Heart right ventricle (tissue), 16 donors: ENCODE data around the gene EMILIN2. TPM values are rescaled to one million over a fixed set of nuclear protein-coding genes. Genes with fewer than 3 reads are reported as not detected.
"Not testable (repeated sequence)": the region's sequence is repeated elsewhere in the genome, so short reads cannot be mapped to it uniquely, and the experiment has no call there.

Experiments used
- ATAC-seq, 8 donors: fragments of 200-7000 bp; cut with Tn5 transposase; one replicate each; pipeline ENCODE4 v1.9.1; 2020; ENCODE audit warnings: mild to moderate bottlenecking in 8 of 8, moderate library complexity in 8 of 8, moderate number of reproducible peaks in 1 of 8
- DNase-seq, 2 donors: peaks; one replicate each; pipeline ENCODE4 v3.0.0-alpha.2; 2020
- H3K27ac ChIP-seq, 10 donors: fragments of 200-600 bp; sonication (generic) in 2 of 10; one replicate each; pipeline versions ENCODE4 v1.5.0 to v1.8.0; 2020 to 2022; ENCODE audit warnings: mild to moderate bottlenecking in 3 of 10
- H3K27me3 ChIP-seq, 7 donors: fragments of 200-600 bp; one replicate each; pipeline ENCODE4 v1.8.0; 2021 to 2022; ENCODE audit warnings: mild to moderate bottlenecking in 2 of 7
- H3K36me3 ChIP-seq, 9 donors: fragments of 200-600 bp; sonication (generic) in 1 of 9; one replicate each; pipeline versions ENCODE4 v1.5.0 to v1.8.0; 2020 to 2022; ENCODE audit warnings: mild to moderate bottlenecking in 2 of 9
- H3K4me1 ChIP-seq, 9 donors: fragments of 200-600 bp; sonication (generic) in 1 of 9; one replicate each; pipeline versions ENCODE4 v1.5.0 to v1.8.0; 2020 to 2022; ENCODE audit warnings: mild to moderate bottlenecking in 4 of 9
- H3K4me3 ChIP-seq, 10 donors: fragments of 200-600 bp; sonication (generic) in 2 of 10; one replicate each; pipeline versions ENCODE4 v1.5.0 to v1.8.0; 2020 to 2022; ENCODE audit warnings: mild to moderate bottlenecking in 7 of 10, moderate library complexity in 2 of 10
- H3K9me3 ChIP-seq, 11 donors: fragments of 200-600 bp in 10 of 11; sonication (generic) in 2 of 11; one replicate each; pipeline versions ENCODE4 v1.5.0 to v1.8.0; 2013 to 2022; ENCODE audit warnings: mild to moderate bottlenecking in 2 of 11, control low read depth in 1 of 11, moderate library complexity in 1 of 11
- CTCF ChIP-seq, 9 donors: fragments of 200-600 bp; sonication (generic) in 2 of 9; IDR thresholded peaks; one replicate each; pipeline versions ENCODE4 v1.5.0 to v1.8.0; 2021 to 2022; ENCODE audit warnings: antibody characterized with exemption in 9 of 9, mild to moderate bottlenecking in 5 of 9, moderate library complexity in 1 of 9
- WGBS, 2 donors: extraction: QIAGEN DNeasy Blood & Tissue Kit; methylation state at CpG; one replicate each; pipeline ENCODE4 v1.1.7; 2013; ENCODE audit warnings: inconsistent platforms in 1 of 2; 5-methylcytosine and 5-hydroxymethylcytosine counted together
- intact Hi-C, 10 donors: fragments of 100-400 bp; cut with DNase I; formaldehyde crosslinking; loops; one replicate each; pipeline versions ENCODE4 v1.11.1 to v1.14.2; 2022
- polyA plus RNA-seq, 2 donors: library from polyadenylated mRNA; stranded (reverse); fragments of 200-250 nt; gene quantifications; one replicate each; pipeline ENCODE4 v1.2.3, GENCODE V29; 2013
- total RNA-seq, 10 donors: library from RNA; stranded (reverse); fragmentation: NEBNext Ultra II Directional in 3 of 10; extraction: Animal tissue kit (Norgen Biotek cat#: 25700) in 3 of 10; gene quantifications; one replicate each; pipeline versions ENCODE4 v1.2.1 to v1.2.4, GENCODE V29; 2021 to 2023
- donor health status: Arrhythmogenic right ventricular cardiomyopathy.
- donor health status: ischemic (EF 13 %, LVEDD 7.1; RV severe dilation, severe dysfunction).
- donor health status: healthy with polysubstance abuse.
- donor health status: DM: no; HTN: yes; CAD: no.
- donor health status: DM: no; HTN: no; CAD: no.
- donor health status: ischemic (EF 25% LVEDD 6.9; RV normal size, moderate dysfunction).
- donor health status: ischemic (EF 25% LVEDD 5.7; RV mildly dilated, moderate dysfunction).
- donor health status: healthy.
- donor health status: DM: yes; HTN: yes; CAD: no.
- donor health status: Ischemic cardiomyopathy.
- donor health status: ischemic (EF 35%, LVEDD 5.7; RV mildly dilated, moderate dysfunction).
- donor health status: nonischemic (EF 11% LVEDD 7.7; RV severe dilation, severe dysfunction).
- donor health status: DM: yes; HTN: yes; CAD: no.
- donor health status: PGD.
- donor health status: ischemic (EF 29% LVEDD 5.4; RV normal size, mild dysfunction).
- donor health status: nonischemic (EF 23%, LVEDD 6.1; RV moderate dilation, normal function).

Gene EMILIN2
- total and polyA plus RNA-seq, 12 donors, result 9.5 to 50.5 (median 19.6) TPM

GRCh38 chr18:2855560-2856350 lies 8.9 kb downstream of the EMILIN2 start:
- no peak overlapping the region for H3K4me3 ChIP-seq
- DNase-seq (no peak), ATAC-seq (no peak)
- TF ChIP-seq CTCF (IDR thresholded peaks at IDR 0.05), result no peak
- peaks cover 0 to 3% (median 0%) of the 10 kb centered on the region in 7 donors for H3K27me3 ChIP-seq
- peaks cover 0 to 16% (median 0%) of the 10 kb centered on the region in 9 donors for H3K36me3 ChIP-seq
- H3K4me1 ChIP-seq, result peaks cover 3 to 50% (median 21%) of the 10 kb centered on the region in 9 donors
- WGBS, 2 donors, result 87 to 90% methylated on average over 22 of the region's 22 CpGs
- intact Hi-C loops, result loop anchor here in 2 of 10 donors (2.0 to 5.0 kb wide), 2 partner anchors 37 to 39 kb away; no protein-coding TSS in a partner anchor
- peak overlapping the region in 8 of 10 donors; percentile 47 to 86 (median 76) for H3K27ac ChIP-seq
- peaks cover 0 to 16% (median 0%) of the 10 kb centered on the region in 11 donors for H3K9me3 ChIP-seq

- no peak overlapping the region for H3K4me3 ChIP-seq
- WGBS, 2 donors, result 25 to 26% methylated on average over 11 of the region's 11 CpGs
- intact Hi-C loops, result loop anchor here in 2 of 10 donors (2.0 to 5.0 kb wide), 2 partner anchors 36 to 38 kb away; no protein-coding TSS in a partner anchor
- DNase-seq (no peak), ATAC-seq (no peak)
- peaks cover 0 to 16% (median 0%) of the 10 kb centered on the region in 11 donors for H3K9me3 ChIP-seq
- peaks cover 0 to 3% (median 0%) of the 10 kb centered on the region in 7 donors for H3K27me3 ChIP-seq
- H3K4me1 ChIP-seq, result peaks cover 3 to 48% (median 21%) of the 10 kb centered on the region in 9 donors
- TF ChIP-seq CTCF (IDR thresholded peaks at IDR 0.05), result no peak
- peaks cover 0 to 15% (median 0%) of the 10 kb centered on the region in 9 donors for H3K36me3 ChIP-seq
- peak overlapping the region in 9 of 10 donors; percentile 40 to 86 (median 76) for H3K27ac ChIP-seq
Measured at GRCh38 chr18:2856547-2857170, 9.9 kb downstream of the EMILIN2 start.

- peak overlapping the region in 3 of 10 donors; percentile 1 to 9 (median 2) for H3K4me3 ChIP-seq
- no peak for TF ChIP-seq CTCF (IDR thresholded peaks at IDR 0.05)
- peaks cover 3 to 48% (median 21%) of the 10 kb centered on the region in 9 donors for H3K4me1 ChIP-seq
- peak overlapping the region in 9 of 10 donors; percentile 40 to 86 (median 76) for H3K27ac ChIP-seq
- intact Hi-C loops, result loop anchor here in 3 of 10 donors (2.0 to 5.0 kb wide), 3 partner anchors 35 to 45 kb away; no protein-coding TSS in a partner anchor
- WGBS, 2 donors, result 24 to 34% methylated on average over 18 of the region's 18 CpGs
- peaks cover 0 to 5% (median 0%) of the 10 kb centered on the region in 9 donors for H3K36me3 ChIP-seq
- H3K9me3 ChIP-seq, result peaks cover 0 to 16% (median 0%) of the 10 kb centered on the region in 11 donors
- DNase-seq (peak; percentile 71 to 78), ATAC-seq (peak; percentile 82 to 97 (median 90))
- peaks cover 0 to 3% (median 0%) of the 10 kb centered on the region in 7 donors for H3K27me3 ChIP-seq
Measured at GRCh38 chr18:2857491-2858131, 10.8 kb downstream of the EMILIN2 start.

- ATAC-seq, H3K27me3 ChIP-seq, H3K36me3 ChIP-seq, H3K4me3 ChIP-seq, H3K27ac ChIP-seq, intact Hi-C loops, DNase-seq: not testable (repeated sequence)
- peaks cover 0 to 16% (median 0%) of the 10 kb centered on the region in 11 donors for H3K9me3 ChIP-seq
- peaks cover 3 to 31% (median 17%) of the 10 kb centered on the region in 9 donors for H3K4me1 ChIP-seq
Measured at GRCh38 chr18:2860397-2860796, 13.6 kb downstream of the EMILIN2 start.

GRCh38 chr18:2863997-2864396 lies 17.2 kb downstream of the EMILIN2 start:
- H3K4me1 ChIP-seq, DNase-seq, H3K36me3 ChIP-seq, H3K27me3 ChIP-seq, H3K4me3 ChIP-seq, intact Hi-C loops, H3K27ac ChIP-seq, ATAC-seq: not testable (repeated sequence)
- WGBS, 2 donors, result 33 to 52% methylated on average over 1 of the region's 1 CpG
- H3K9me3 ChIP-seq, result peaks cover 0 to 26% (median 0%) of the 10 kb centered on the region in 11 donors

- H3K4me3 ChIP-seq, H3K4me1 ChIP-seq, H3K27me3 ChIP-seq, ATAC-seq, DNase-seq, H3K27ac ChIP-seq, intact Hi-C loops, H3K36me3 ChIP-seq: not testable (repeated sequence)
- 43 to 47% methylated on average over 2 of the region's 2 CpGs for WGBS, 2 donors
- H3K9me3 ChIP-seq, result peaks cover 0 to 15% (median 0%) of the 10 kb centered on the region in 11 donors
Measured at GRCh38 chr18:2866465-2866864, 19.7 kb downstream of the EMILIN2 start.
